ENCODE results near the gene TMEM9.
A peak's percentile ranks its signal among the peaks of the same experiment; 100 is the strongest.
"Not testable (repeated sequence)": the region's sequence is repeated elsewhere in the genome, so short reads cannot be mapped to it uniquely, and the experiment has no call there.

TMEM9 gene

DNA sequence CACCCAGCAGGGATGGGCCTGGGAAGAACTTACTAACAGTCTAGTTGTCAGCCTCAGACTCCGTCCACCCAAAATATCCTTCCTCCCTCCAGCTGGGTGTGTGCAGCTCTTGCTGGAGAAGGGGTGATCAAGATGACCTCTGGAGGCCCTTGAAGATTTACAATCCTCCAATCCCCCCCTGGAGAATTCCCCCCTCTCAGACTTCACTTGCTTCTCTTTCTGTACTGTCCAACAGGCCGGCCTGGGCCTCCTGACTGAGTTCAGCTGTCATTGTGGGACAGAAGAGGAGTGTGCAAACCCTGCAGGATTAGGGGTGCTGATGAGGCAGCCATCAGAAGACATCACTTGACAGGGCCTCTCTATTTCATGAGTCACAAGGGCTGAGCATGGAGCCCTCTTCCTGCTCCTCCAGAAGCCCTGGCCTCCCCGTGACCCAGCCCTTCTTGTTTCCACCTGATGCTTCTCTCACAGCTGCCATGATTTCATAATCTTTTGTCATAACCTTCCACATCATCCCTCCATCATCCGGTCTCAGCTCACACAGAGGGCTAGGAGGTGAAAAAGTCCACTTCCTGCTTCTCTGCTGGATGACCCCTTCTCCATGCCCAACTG, 18.8 kb upstream of the TMEM9 start:
- DNase-seq: no peak

DNA sequence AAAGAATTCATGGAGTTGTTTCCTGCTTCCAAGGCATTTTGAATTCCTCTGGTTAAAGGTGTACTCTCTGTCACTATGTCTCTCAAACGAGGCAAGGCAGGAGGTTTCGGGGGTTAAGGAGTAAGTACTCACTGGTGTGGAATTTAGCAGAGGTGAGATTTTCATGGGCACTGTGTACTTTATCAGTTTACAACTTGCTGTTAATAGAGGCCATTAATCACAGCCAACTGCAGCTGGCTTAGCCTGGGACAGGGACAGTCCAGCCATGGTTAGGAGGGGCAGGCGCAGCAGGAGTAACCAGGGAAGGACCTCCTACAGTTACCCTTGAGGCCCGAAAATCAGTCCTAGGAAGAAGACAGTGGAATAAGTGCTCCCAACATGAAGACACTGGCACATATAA, 18.1 kb upstream of the TMEM9 start:
- no peak for DNase-seq

DNA sequence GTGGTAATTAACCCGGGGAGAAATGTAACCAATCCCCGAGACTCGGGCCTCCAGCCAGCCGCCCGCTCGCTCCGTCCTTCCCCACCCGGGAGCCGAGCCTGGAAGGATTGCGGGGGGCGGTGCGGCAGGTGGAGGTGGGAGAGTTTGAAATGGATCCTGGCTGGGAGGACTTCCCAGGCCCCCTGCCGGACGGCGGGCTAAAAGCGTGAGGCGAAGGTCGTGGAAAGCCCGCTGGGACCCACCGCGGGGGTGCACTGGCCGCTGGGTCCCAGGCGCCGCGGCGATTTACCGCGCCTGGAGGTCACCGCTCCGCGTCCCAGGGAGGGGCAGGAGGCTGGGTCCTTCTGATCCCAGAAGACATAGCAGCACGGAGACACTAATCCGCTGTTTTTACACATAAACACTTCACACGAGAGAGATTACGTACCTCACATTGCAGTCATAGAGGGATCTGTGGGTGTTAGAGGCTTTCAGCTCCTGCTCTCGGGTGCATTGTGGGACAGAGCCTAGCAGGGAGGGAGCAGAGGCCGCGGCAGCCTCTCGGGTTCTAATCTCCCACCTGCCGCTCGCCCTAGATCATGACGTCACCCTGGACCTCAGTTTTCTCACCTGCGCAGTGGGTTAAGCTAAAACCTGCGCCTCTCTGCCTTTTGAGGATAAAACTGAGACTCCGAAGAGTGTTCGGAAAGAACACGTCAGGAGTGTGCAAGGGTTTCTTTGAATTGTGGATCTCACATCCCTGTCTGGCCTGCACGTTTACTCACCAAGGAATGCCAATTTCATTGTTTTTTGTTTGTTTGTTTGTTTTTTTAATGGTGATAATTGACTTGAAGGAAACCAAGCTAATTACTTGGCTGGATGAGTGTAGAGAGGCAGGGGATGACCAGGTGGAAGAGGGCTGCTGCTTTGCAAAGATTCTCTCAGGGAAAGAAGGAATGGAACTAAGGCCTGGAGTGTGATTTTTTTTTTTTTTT, 17.1 kb upstream of the TMEM9 start:
- peak; percentile 65 to 67 for DNase-seq

DNA sequence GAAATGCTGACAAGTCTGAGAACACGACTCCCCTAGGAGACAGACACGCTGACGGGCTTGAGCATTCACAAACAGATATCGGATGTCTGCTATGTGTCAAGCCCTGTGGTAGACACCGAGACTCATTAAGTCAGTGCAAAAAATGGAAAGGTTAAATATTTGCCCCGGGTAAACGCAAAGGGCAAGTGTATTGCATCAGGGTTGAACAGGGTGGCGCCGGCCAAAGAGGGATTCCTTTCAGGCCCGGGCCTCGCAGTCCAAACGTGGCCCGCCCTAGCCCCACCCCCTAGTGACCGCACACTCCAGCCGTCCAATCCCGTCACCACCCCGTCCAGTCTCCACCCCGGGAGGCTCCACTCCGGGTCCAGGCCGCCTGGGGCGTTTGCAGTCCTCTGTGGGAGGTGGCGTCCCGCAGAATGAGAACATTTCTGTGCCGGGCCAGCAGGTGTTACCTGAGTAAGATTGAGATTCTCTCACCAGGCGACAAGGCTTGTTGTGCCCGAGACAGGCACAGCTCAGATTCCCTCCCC, 16.3 kb upstream of the TMEM9 start:
- peak; percentile 77 to 79 for DNase-seq

DNA sequence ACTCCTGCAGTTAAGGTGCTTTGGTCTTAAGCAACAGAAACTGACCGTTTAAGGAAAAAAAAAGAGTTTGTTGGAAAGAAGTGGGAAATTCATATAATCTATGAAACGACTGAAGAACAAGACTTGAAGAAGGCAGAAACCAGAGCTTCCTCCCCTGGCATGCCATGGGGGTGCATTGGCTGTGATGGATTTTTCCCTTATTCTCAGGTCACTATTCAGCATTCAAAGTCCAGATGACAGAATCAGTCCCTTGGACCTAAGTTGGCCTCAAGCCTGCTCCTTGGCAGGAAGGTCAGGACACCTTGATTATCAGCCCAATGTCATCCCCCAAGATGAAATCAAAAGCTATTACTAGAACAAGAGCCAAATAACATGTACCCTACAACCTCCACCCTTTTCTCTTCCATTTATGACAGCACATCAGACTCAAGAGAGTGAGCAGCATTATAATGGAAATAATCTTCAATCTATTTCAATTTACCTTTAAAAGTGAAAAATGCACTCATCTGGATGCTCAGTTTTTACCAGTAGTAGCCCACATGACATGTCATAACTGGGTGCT, 15.8 kb upstream of the TMEM9 start:
- no peak for DNase-seq

DNA sequence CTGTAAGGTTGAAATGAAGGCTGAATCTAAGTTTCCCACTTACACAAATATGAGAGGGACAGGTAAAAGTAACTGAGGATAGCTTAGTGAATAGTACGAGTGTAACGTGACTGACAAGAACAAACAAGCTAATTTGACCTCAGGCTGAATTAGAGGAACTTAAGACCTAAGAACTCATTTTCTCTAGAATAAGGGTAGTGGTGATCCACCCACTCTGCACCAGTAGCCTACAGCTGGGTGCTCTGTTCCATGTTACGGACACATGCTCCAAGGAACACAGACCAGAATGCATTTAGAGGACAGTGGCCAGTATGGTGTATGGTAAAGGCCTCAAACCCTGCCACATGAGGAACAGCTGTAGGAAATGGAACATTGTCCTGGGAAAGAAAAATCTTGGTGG, 14.9 kb upstream of the TMEM9 start:
- no peak for DNase-seq

DNA sequence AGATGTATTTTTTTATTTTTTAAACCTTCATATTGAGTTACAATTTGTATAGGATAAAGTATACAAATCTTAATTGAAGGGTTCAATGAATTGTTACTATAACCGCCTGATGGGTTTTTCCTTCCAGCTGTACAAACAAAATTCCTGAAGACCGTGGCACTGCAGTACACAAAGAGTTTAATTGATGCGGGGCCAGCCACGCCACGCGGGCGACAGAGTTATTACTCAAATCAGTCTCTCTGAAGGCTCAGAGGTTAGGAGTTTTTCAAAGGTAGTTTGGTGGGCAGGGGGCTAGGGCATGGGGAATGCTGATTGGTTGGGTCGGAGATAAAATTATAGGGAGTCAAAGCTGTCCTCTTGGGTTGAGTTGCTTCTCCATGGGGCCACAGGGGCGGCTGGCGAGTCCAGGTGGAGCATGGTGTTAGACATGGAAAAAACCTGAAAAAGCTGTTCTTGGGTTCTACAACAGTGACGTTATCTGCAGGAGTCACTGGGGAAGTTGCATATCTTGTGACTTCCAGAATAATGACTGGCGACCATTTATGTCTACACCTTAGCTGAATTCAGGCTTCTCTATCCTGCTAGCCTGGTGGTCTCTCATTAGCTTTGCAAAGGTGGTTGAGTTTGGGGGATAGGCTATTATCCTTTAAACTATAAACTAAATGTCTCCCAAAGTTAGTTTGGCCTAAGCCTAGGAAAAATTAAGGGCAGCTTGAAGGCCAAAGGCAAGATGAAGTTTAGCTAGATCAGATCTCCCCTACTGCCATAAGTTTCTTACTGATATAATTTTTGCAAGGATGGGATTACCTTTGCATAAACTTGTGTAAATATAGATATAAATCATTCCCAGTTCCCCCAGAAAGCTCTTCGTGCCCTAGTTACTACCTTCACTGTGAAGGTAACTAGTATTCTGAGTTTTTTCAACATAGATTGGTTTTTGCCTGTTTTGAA, 13.0 kb upstream of the TMEM9 start:
- no peak for DNase-seq

DNA sequence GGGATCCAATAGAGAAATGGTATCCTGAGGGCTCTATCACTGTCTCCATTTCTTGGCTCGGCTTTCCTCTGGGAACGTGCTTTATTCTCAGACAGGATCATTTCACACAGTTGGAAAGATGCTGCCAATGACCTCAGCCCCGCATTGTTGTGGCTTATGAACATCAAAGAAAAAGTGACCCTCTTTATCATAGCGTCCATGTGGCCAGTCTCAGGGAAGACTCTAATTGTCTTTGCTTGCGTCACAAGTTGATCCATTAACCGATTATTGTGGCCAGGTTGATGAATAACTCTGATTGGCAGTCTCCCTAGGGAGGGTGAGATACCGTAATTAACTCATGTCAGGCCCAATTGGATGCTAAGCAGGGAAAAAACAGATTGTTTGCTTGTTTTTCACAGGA, 10.4 kb upstream of the TMEM9 start:
- DNase-seq: no peak

DNA sequence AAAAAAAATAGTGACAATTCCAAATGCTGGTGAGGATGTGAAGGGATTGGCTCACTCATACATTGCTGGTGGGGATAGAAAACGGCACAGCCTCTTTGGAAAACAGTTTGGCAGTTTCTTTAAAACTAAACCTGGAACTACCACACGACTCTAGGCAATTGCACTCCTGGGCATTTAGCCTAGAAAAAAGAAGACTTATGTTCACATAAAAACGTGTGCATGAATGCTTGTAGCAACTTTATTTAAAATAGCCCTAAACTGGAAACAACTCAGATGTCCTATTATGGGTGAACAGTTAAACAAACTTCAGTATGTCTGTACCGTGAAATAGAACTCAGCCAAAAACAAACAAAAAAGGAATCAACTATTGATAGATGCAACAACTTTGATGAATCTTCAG, 9.4 kb upstream of the TMEM9 start:
- no peak for DNase-seq

DNA sequence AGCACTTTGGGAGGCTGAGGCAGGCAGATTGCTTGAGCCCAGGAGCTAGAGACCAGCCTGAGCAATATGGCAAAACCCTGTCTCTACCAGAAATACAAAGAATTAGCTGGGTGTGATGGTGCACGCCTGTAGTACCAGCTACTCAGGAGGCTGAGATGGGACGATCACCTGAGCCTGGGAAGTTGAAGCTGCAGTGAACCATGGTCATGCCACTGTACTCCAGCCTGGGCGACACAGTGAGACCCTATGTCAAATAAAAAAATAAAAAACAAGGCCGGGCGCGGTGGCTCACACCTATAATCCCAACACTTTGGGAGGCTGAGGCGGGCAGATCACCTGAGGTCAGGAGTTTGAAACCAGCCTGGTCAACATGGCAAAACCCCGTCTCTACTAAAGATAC, 8.8 kb upstream of the TMEM9 start:
- DNase-seq: not testable (repeated sequence)

DNA sequence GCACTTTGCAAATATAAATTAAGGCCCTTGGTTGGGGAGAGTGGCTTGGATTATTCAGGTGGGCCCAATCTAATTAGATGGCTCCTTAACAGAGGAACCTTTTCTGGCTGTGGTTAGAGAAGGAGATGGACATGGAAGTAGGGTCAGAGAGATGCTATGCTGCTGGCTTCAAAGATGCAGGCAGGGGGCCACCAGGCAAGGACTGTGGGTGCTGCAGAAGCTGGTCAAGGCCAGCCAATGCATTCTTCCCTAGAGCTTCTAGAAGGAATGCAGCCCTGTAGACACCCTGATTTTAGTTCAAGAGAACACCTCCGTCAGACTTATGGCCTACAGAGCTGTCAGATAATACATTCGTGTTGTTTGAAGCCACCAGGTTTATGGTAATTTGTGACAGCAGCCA, 3.7 kb upstream of the TMEM9 start:
- DNase-seq: no peak

DNA sequence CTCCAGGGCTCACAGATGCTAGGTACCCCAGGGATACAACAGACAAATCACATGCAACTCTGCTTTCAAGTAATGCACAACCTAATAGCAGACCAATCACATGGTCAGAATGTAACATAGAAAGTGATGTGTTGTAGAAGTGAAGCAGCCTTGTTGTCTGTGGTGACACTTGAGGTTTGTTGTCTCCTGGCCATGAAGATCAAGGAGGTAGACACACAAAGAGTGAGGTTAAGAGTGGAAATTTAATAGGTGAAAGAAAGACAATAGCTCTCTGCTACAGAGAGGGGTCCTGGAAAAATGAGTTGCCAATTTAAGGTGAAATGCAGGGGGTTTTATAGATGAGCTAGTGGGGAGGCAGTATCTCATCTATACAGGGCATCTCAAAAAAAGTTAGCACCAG, 2.5 kb upstream of the TMEM9 start:
- DNase-seq: no peak

DNA sequence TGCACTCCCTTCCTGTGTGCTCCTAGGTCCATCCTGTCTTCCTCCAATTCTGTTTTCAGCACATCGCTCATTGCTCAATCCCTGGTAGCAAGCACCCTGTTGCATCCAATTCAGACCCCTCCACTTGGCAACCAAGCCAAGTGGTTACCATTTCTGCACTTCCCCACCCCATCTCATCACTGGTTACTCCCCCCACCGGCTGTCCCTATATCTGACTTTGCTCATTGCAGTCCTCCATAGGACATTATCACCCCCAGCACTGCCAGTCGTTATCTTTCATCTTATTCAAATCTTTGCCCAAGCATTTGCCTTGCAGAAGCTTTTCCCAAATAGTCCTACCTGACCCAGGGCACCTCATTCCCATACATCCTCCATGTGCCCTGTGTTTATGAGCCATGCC, 2.1 kb upstream of the TMEM9 start:
- DNase-seq: no peak

DNA sequence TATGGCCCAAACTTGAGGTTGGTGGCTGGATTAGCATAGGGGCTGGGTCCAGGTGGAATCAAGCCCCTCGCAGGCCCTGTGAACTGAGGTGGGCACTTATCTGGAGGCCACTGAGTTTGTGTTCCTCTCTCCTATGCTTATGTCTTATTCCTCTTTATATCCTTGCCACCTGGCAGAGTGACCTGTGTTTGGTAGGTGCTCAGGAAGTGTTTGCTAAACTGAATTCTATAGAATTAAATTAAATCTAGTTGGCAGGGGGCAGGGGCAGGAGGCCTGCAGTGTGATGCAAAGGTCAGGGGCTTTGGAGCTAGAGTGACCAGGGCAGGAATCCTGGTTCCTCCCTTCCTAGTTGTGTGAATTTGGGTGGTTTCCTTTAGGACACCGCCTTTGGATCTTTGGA, 1.1 kb upstream of the TMEM9 start:
- DNase-seq: no peak

DNA sequence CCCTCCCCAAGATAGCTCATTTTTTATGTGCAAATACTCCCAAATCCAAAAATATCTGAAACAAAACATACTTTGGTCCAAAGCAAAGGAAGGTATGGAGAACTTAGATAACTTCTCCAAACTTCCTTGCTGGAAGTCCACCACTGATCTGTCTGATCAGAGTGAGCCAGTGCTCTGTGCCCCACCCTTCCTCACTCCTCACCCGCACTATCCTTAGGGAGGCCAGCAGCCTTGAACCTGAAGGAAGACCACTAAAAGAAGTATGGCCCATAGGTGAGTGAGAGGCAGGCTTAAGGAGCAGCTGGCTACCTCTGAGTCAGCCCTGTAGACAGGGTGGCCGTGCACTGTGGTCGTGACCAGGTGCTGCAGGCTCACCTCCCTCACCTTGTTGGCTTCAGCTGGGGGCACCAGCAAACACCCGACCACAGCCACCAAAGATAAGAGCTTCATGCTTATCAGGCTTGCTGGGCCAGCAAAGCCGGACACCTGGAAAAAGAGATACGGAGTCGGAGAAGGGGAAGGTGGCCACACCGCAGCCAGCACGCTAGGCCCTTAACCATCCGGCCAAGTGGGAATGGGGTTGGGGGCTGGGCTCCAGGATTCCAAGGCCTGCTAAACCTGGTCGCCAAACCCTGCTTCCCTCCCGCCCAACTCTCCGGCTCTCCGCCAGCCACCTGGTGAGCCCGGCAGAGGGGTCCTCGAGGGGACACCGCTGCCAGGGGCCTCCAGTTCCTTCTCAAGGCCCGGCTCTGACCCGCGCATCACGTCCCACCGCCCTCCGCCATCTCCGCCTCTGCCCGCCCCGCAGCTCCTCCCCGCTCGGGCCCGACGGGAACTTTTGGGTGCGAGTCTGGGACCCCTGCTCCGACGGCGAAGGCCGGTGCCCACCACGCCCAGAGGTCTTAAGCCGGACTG, 543 bp downstream of the TMEM9 start:
- DNase-seq: no peak

DNA sequence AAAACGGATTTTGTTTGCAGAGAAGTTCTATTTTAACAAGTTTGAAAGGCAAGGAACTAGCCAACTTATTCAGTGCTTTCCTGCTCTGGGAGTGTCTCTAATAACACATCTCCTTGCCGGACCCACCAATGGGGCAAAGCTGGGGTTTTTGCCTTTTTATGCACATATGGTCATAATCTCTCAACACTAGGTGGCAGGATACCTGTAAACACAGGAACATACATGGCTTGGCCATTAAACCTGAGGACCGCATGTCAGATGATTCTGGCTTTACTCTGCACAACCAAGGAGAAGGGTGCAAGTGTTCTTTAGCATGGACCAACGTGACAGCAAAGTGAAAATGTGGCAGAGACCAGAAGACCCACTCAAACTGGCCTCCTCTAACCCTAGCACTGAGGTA, 4.9 kb downstream of the TMEM9 start:
- DNase-seq: no peak

DNA sequence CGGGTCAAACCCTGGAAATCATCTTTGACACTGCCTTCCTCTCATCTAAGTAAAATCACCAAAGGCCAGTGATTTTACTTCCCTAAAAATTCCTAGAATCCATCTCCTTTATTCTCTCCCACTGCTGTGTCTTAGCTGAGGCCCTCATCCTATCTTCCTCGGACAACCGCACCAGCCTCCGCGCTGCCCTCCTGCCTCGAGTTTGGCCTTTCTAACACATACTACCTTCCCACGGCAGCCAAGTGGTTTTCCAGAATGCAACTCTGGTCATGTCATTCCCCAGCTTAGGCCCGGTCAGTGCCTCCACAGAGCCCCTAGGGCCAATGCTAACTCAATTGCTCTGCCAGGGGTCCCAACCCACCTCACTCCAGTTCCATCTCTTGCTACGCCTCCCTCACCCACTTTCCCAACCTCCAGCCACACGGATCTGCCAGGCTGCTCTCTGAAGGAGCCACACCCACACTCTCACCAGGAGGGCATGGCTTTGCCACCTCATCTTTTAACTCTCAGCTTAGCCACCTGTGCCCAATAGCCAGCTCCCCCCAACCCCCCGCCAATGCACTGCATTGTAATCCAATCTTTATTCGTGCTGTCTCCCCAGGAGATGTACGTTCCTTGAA, 6.8 kb downstream of the TMEM9 start:
- no peak for DNase-seq

DNA sequence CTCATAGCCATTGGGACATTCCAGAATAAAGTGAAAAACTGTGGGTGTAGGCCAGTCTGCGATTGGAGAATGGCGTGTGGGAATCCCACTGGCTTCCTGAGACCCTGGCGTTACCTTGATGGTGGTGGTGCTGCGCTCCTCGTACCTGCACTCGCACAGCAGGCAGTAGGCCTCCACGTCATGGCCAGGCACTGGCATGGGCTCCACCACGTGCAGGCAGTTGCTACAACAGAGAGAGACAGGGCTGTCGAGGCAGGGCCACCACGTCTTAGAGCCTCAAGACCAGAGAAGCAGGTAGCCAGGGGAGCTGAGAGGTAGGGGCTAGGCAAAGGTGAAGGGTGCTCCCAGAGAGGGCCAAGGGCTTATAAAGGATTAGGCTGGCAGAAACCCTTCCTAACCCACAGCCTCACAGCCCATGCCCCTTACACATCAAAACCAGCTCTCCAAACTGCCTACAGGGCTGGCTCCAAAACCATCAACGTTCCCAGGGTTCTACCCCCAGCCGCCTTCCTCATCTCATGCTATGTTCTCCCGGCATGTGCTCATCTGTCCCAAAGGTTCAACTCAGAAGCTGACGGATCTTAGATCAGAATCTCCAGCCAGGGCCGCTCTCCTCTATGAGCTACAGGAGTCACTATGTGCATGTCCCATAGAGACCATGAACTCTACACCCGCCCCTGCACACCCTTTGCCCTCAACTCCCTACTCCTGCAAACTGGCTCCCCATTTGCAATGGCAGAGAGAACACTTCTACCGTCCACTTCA, 7.5 kb downstream of the TMEM9 start:
- DNase-seq: no peak

DNA sequence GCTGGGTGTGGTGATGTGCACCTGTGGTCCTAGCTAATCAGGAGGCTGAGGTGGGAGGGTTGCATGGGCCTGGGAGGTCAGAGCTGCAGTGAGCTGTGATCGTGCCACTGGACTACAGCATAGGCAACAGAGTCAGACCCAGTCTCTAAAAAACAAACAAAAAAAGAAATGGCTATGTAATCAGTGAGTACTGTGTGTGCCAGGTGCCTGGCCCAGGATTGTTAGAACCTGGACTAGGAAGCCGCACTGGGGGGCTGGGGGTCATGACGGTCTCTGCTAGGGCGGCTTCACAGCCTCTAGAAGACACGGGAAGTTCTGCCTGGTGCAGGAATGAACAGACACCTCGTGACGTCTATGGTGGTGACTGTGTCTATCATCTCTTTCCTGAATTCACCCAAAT, 8.5 kb downstream of the TMEM9 start:
- DNase-seq: no peak

DNA sequence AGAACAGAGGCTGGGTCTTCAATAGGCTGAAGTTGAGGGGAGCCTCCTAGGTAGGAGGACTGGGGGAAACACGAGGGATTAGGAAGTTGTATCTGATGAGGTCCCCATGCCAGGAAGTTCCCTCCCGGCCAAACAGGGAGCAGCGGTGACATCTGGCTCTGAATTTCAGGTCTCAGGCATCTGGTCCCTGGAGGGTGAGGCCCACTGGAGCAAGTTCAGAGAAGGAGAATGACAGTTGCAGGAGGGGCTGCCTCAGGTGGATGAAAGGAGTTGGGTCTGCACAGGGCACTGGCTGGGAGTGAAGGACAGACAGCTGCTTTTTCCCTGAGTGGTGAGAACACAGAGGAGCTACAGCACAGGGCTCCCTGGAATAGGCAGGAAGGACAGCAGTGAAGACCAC, 9.1 kb downstream of the TMEM9 start:
- DNase-seq: no peak
